H9 (cell line): Measurements from ENCODE around the gene MED1. TPM values are rescaled to one million over a fixed set of nuclear protein-coding genes. Genes with fewer than 3 reads are reported as not detected.

Experiments used
- DNase-seq: peaks from one replicate; pipeline ENCODE4 v3.0.0-alpha.2; 2017
- H2AFZ ChIP-seq: one replicate; pipeline ENCODE4 v1.6.1; 2013; ENCODE audit warnings: mild to moderate bottlenecking, low read length, control low read depth, moderate library complexity
- H2AK5ac ChIP-seq: 2 replicates; pipeline ENCODE4 v1.6.1; 2013; ENCODE audit warnings: low read length, control low read depth, mixed read lengths; ENCODE audit not compliant: insufficient read length
- H2BK120ac ChIP-seq: one replicate; pipeline ENCODE4 v1.6.1; 2013; ENCODE audit warnings: low read depth, mild to moderate bottlenecking, low read length, control low read depth, inconsistent platforms; ENCODE audit not compliant: poor library complexity, severe bottlenecking
- H2BK12ac ChIP-seq: 2 replicates; pipeline ENCODE4 v1.6.1; 2013; ENCODE audit warnings: low read length, control low read depth, mixed read lengths, low read depth; ENCODE audit not compliant: insufficient read length
- H2BK15ac ChIP-seq: 2 replicates; pipeline ENCODE4 v1.6.1; 2013; ENCODE audit warnings: low read depth, low read length, control low read depth
- H2BK20ac ChIP-seq: one replicate; pipeline ENCODE4 v1.6.1; 2013; ENCODE audit warnings: low read depth, mild to moderate bottlenecking, low read length, control low read depth, inconsistent platforms; ENCODE audit not compliant: poor library complexity, severe bottlenecking
- H2BK5ac ChIP-seq: 2 replicates; pipeline ENCODE4 v1.6.1; 2013; ENCODE audit warnings: low read length, control low read depth, mixed read lengths; ENCODE audit not compliant: insufficient read length
- H3K14ac ChIP-seq: 2 replicates; pipeline ENCODE4 v1.6.1; 2013; ENCODE audit warnings: low read length, control low read depth; ENCODE audit not compliant: insufficient read depth
- H3K18ac ChIP-seq: 2 replicates; pipeline ENCODE4 v1.6.1; 2013; ENCODE audit warnings: low read depth, mild to moderate bottlenecking, mixed read lengths, low read length, control low read depth; ENCODE audit not compliant: insufficient read length
- H3K23ac ChIP-seq: 2 replicates; pipeline ENCODE4 v1.6.1; 2013; ENCODE audit warnings: low read length, control low read depth, mixed read lengths, low read depth; ENCODE audit not compliant: insufficient read length
- H3K23me2 ChIP-seq: 2 replicates; pipeline ENCODE4 v1.6.1; 2013; ENCODE audit warnings: low read depth, mild to moderate bottlenecking, mixed read lengths, low read length, control low read depth; ENCODE audit not compliant: insufficient read length, poor library complexity, severe bottlenecking
- H3K27ac ChIP-seq: 2 replicates; pipeline ENCODE4 v1.5.1; 2013; ENCODE audit warnings: low read length, control low read depth, mixed read lengths, low read depth; ENCODE audit not compliant: insufficient read length
- H3K27me3 ChIP-seq: 2 replicates; pipeline ENCODE4 v1.6.1; 2013; ENCODE audit warnings: low read length, control low read depth, inconsistent platforms; ENCODE audit not compliant: insufficient read depth
- H3K4ac ChIP-seq: 2 replicates; pipeline ENCODE4 v1.6.1; 2013; ENCODE audit warnings: low read depth, mild to moderate bottlenecking, control low read depth, inconsistent platforms, low read length, moderate library complexity
- H3K4me1 ChIP-seq: 2 replicates; pipeline ENCODE4 v1.6.1; 2013; ENCODE audit warnings: low read length, control low read depth, inconsistent platforms; ENCODE audit not compliant: insufficient read depth
- H3K4me2 ChIP-seq: 2 replicates; pipeline ENCODE4 v1.6.1; 2013; ENCODE audit warnings: low read length, control low read depth, mixed read lengths; ENCODE audit not compliant: insufficient read length, insufficient read depth
- H3K56ac ChIP-seq: 2 replicates; pipeline ENCODE4 v1.6.1; 2013; ENCODE audit warnings: low read depth, mild to moderate bottlenecking, mixed read lengths, low read length, control low read depth; ENCODE audit not compliant: insufficient read length
- H3K79me1 ChIP-seq: 2 replicates; pipeline ENCODE4 v1.6.1; 2013; ENCODE audit warnings: low read depth, mild to moderate bottlenecking, moderate library complexity, low read length, control low read depth, inconsistent platforms; ENCODE audit not compliant: insufficient read depth, poor library complexity, severe bottlenecking
- H3K79me2 ChIP-seq: 2 replicates; pipeline ENCODE4 v1.6.1; 2013; ENCODE audit warnings: low read length, control low read depth, inconsistent platforms; ENCODE audit not compliant: insufficient read depth
- H3K9ac ChIP-seq: 2 replicates; pipeline ENCODE4 v1.6.1; 2013; ENCODE audit warnings: low read length, control low read depth, mixed read lengths; ENCODE audit not compliant: insufficient read length; ENCODE audit errors: extremely low read depth
- H3K9me3 ChIP-seq: one replicate; pipeline ENCODE4 v1.6.1; 2013; ENCODE audit warnings: low read depth, low read length, inconsistent platforms; ENCODE audit not compliant: control insufficient read depth
- H3T11ph ChIP-seq: one replicate; pipeline ENCODE4 v1.6.1; 2013; ENCODE audit warnings: mild to moderate bottlenecking, low read length, control low read depth, inconsistent platforms
- H4K20me1 ChIP-seq: one replicate; pipeline ENCODE4 v1.6.1; 2013; ENCODE audit not compliant: control insufficient read depth, insufficient read length, insufficient read depth
- H4K5ac ChIP-seq: 2 replicates; pipeline ENCODE4 v1.6.1; 2013; ENCODE audit warnings: low read depth, mild to moderate bottlenecking, mixed read lengths, low read length, control low read depth; ENCODE audit not compliant: insufficient read length
- H4K8ac ChIP-seq: replicated peaks from 2 replicates; pipeline ENCODE4 v1.6.1; 2013; ENCODE audit warnings: low read length, control low read depth, mixed read lengths, low read depth; ENCODE audit not compliant: insufficient read length
- H4K91ac ChIP-seq: 2 replicates; pipeline ENCODE4 v1.6.1; 2013; ENCODE audit warnings: low read depth, mild to moderate bottlenecking, moderate library complexity, mixed read lengths, low read length, control low read depth; ENCODE audit not compliant: insufficient read length
- H3K27ac Mint-ChIP-seq, 3 experiments: 2 replicates in 2 of 3; 3 replicates in 1 of 3; pipeline ENCODE4 v1.8.0; 2020 to 2021; ENCODE audit warnings: mixed read lengths in 3 of 3, mild to moderate bottlenecking in 1 of 3, moderate library complexity in 1 of 3
- H3K27me3 Mint-ChIP-seq: 2 replicates; pipeline ENCODE4 v1.8.0; 2021; ENCODE audit warnings: low read depth, mild to moderate bottlenecking, moderate library complexity, mixed read lengths
- H3K36me3 Mint-ChIP-seq, 3 experiments: 2 replicates in 2 of 3; 3 replicates in 1 of 3; pipeline ENCODE4 v1.8.0; 2020 to 2021; ENCODE audit warnings: low read depth in 3 of 3, mixed read lengths in 3 of 3; ENCODE audit not compliant: insufficient read depth in 1 of 3
- H3K4me1 Mint-ChIP-seq, 2 experiments: 2 replicates each; pipeline ENCODE4 v1.8.0; 2020; ENCODE audit warnings: mixed read lengths in 2 of 2
- H3K4me3 Mint-ChIP-seq, 2 experiments: 2 replicates in 1 of 2; 3 replicates in 1 of 2; pipeline ENCODE4 v1.8.0; 2020 to 2021; ENCODE audit warnings: mild to moderate bottlenecking in 2 of 2, mixed read lengths in 2 of 2, moderate library complexity in 1 of 2
- H3K9me3 Mint-ChIP-seq, 2 experiments: 2 replicates in 1 of 2; 3 replicates in 1 of 2; pipeline ENCODE4 v1.8.0; 2020; ENCODE audit warnings: mild to moderate bottlenecking in 2 of 2, mixed read lengths in 2 of 2, moderate library complexity in 1 of 2
- CTCF ChIP-seq: fragments of 200-600 bp; sonication (generic); conservative IDR thresholded peaks from 3 replicates; pipeline ENCODE4 v1.8.0; 2021; ENCODE audit warnings: antibody characterized with exemption, mild to moderate bottlenecking
- WGBS: extraction: QIAGEN DNeasy Blood & Tissue Kit; methylation state at CpG from one replicate; pipeline ENCODE4 v1.1.7; 2013; ENCODE audit warnings: missing lambda C conversion rate, low lambda C conversion rate, mixed read lengths; ENCODE audit not compliant: insufficient read length; ENCODE audit errors: extremely low coverage; 5-methylcytosine and 5-hydroxymethylcytosine counted together
- total RNA-seq: library from RNA; stranded (reverse); gene quantifications from 2 replicates; pipeline ENCODE4 v1.2.1, GENCODE V29; 2021

Gene MED1
- total RNA-seq, 1 experiment from 2014 or later = 59.2 TPM

GRCh38 chr17:39461113-39461925 lies 10.3 kb upstream of the MED1 start, which contains the start of gene CDK12:
Gene CDK12, plus strand, starts transcription at chr17:39461486. Its CDS starts 586 bp downstream, at chr17:39462072.
- peaks cover 14 to 23% of the 10 kb centered on the region in 2 experiments for H3K4me1 Mint-ChIP-seq
- H3K9me3 ChIP-seq = no peaks in the 10 kb centered on the region

More at GRCh38 chr17:39461113-39461925, 10.3 kb upstream of the MED1 start, which contains the start of gene CDK12:
- Histone ChIP-seq H2BK5ac (peak within 1 kb of the TSS; percentile 47), H3K9ac (peak within 1 kb of the TSS; percentile 99), H3K79me1 (peaks cover 2% of the 10 kb centered on the region), H3K18ac (peak within 1 kb of the TSS; percentile 99), H3K4me2 (peak within 1 kb of the TSS; percentile 94), H3K27me3 (no peaks in the 10 kb centered on the region), H3K4me1 (no peaks in the 10 kb centered on the region; the same call in 1 of the 2 replicates), H4K8ac (no peak within 1 kb of the TSS), H4K5ac (peak within 1 kb of the TSS; percentile 65), H4K91ac (no peak within 1 kb of the TSS), H3K23me2 (peaks cover 13% of the 10 kb centered on the region), H3T11ph (no peak within 1 kb of the TSS), H3K4ac (no peak within 1 kb of the TSS), H3K56ac (peak within 1 kb of the TSS; percentile 76), H3K23ac (no peak within 1 kb of the TSS), H2AFZ (no peak within 1 kb of the TSS), H2BK15ac (no peak within 1 kb of the TSS), H3K27ac (peak within 1 kb of the TSS; percentile 77), H2BK120ac (no peak within 1 kb of the TSS), H2BK12ac (no peak within 1 kb of the TSS), H2BK20ac (no peak within 1 kb of the TSS), H2AK5ac (no peak within 1 kb of the TSS), H3K14ac (peak within 1 kb of the TSS; percentile 99), H4K20me1 (peaks cover 2% of the 10 kb centered on the region), H3K79me2 (peaks cover 27% of the 10 kb centered on the region; the same call in 1 of the 2 replicates)
- peak; percentile 99 for DNase-seq
- Mint-ChIP-seq H3K9me3 (peaks cover 0 to 3% of the 10 kb centered on the region in 2 experiments; a peak in 1 of 5 replicates), H3K36me3 (peaks cover 0 to 17% (median 15%) of the 10 kb centered on the region in 3 experiments; a peak in 4 of 7 replicates), H3K4me3 (peak within 1 kb of the TSS; percentile 85 to 96), H3K27me3 (no peaks in the 10 kb centered on the region; the same call in 1 of the 2 replicates), H3K27ac (peak within 1 kb of the TSS; percentile 98 to 99 (median 98))
- no peak for TF ChIP-seq CTCF
- WGBS = no CpG with 5 or more reads among the region's 51 CpGs
